Adrenal gland (tissue), 12 donors: ENCODE data around the gene DEFB132. TPM values are rescaled to one million over a fixed set of nuclear protein-coding genes. Genes with fewer than 3 reads are reported as not detected.
"Not testable (repeated sequence)": the region's sequence is repeated elsewhere in the genome, so short reads cannot be mapped to it uniquely, and the experiment has no call there.

Experiments
- DNase-seq, 7 donors: peaks; one replicate each; pipeline ENCODE4 v3.0.0-alpha.2; 2019 to 2020
- H3K27ac ChIP-seq, 5 donors: fragments of 200-600 bp; sonication (generic) in 4 of 5; 1 replicate in 3 of 5; 2 replicates in 2 of 5; pipeline versions ENCODE4 v1.5.1 to v1.8.0; 2016 to 2020; ENCODE audit warnings: mild to moderate bottlenecking in 1 of 5
- H3K27me3 ChIP-seq: fragments of 200-600 bp; 2 replicates; pipeline ENCODE4 v1.8.0; 2021
- H3K36me3 ChIP-seq, 2 donors: fragments of 200-600 bp; replicated peaks in 1 of 2; 1 replicate in 1 of 2; 2 replicates in 1 of 2; pipeline versions ENCODE4 v1.5.1 to v1.8.0; 2018 to 2022
- H3K4me1 ChIP-seq, 2 donors: fragments of 200-600 bp; replicated peaks in 1 of 2; 1 replicate in 1 of 2; 2 replicates in 1 of 2; pipeline versions ENCODE4 v1.5.1 to v1.8.0; 2018 to 2021
- H3K4me3 ChIP-seq, 4 donors: fragments of 200-600 bp; sonication (generic) in 3 of 4; one replicate each; pipeline ENCODE4 v1.5.1; 2016 to 2018
- H3K9me3 ChIP-seq, 3 donors: fragments of 200-600 bp; sonication (generic) in 1 of 3; replicated peaks in 1 of 3; 1 replicate in 2 of 3; 2 replicates in 1 of 3; pipeline versions ENCODE4 v1.5.1 to v1.8.0; 2016 to 2021
- CTCF ChIP-seq, 6 experiments: fragments of 450-650 bp in 4 of 6; fragments of 200-600 bp in 2 of 6; sonication (generic) in 1 of 6; IDR thresholded peaks; 1 replicate in 5 of 6; 2 replicates in 1 of 6; pipeline versions ENCODE4 v1.5.1 to v1.8.0; 2016 to 2021; ENCODE audit warnings: antibody characterized with exemption in 6 of 6, mild to moderate bottlenecking in 2 of 6, moderate library complexity in 1 of 6
- POLR2A ChIP-seq, 2 donors: fragments of 450-650 bp; IDR thresholded peaks; one replicate each; pipeline ENCODE4 v1.6.1; 2017; ENCODE audit warnings: antibody characterized with exemption in 2 of 2, mild to moderate bottlenecking in 2 of 2, moderate library complexity in 1 of 2
- WGBS, 4 donors: extraction: QIAGEN DNeasy Blood & Tissue Kit in 2 of 4; methylation state at CpG; one replicate each; pipeline versions ENCODE4 v1.1.5 to v1.1.7; 2013 to 2017; 5-methylcytosine and 5-hydroxymethylcytosine counted together
- intact Hi-C, 2 donors: fragments of 100-400 bp; cut with DNase I; formaldehyde crosslinking; loops; one replicate each; pipeline versions ENCODE4 v1.14.1 to v1.15.0; 2022 to 2023
- polyA plus RNA-seq, 3 donors: library from polyadenylated mRNA; stranded (reverse); fragments of 200-250 nt in 2 of 3; fragments of 350-450 nt in 1 of 3; fragmentation: Illumina TruSeq in 1 of 3; extraction: RNeasy Lipid Tissue Mini Kit (QIAGEN cat#74804) in 1 of 3; gene quantifications; one replicate each; pipeline ENCODE4 v1.2.3, GENCODE V29; 2013 to 2014
- total RNA-seq, 9 donors: library from RNA; depleted of rRNA in 4 of 9; stranded (reverse); fragments of >200 nt in 4 of 9; fragments of 120-200 nt in 1 of 9; fragmentation: NEBNext Ultra II Directional in 1 of 9; extraction: Animal tissue kit (Norgen Biotek cat#: 25700) in 1 of 9; gene quantifications; one replicate each; pipeline versions ENCODE4 v1.1.0 to v1.2.4, GENCODE V29; 2013 to 2023
- donor health status: healthy with polysubstance abuse.
- donor health status: Bipolar disorder and iron deficiency.
- donor health status: DM: yes; HTN: yes; CAD: no.
- donor health status: DM: no; HTN: no; CAD: no.
- donor health status: DM: no; HTN: no; CAD: no.
- donor health status: DM: yes; HTN: yes; CAD: no.

Gene DEFB132
- total and polyA plus RNA-seq, 12 donors, result 0.03 TPM; not detected in 11

GRCh38 chr20:221258-221830, 36.2 kb upstream of the DEFB132 start:
- intact Hi-C loops, result no loop called here
- WGBS, 4 donors, result 46 to 59% (median 49%) methylated on average over 1 of the region's 1 CpG
- DNase-seq, result no peak
- Histone ChIP-seq H3K9me3 (no peaks in the 10 kb centered on the region), H3K27me3 (peaks cover 11% of the 10 kb centered on the region), H3K4me1 (no peaks in the 10 kb centered on the region), H3K4me3 (no peak overlapping the region), H3K27ac (no peak overlapping the region), H3K36me3 (no peaks in the 10 kb centered on the region)
- no peak for TF ChIP-seq POLR2A (IDR thresholded peaks at IDR 0.05)
- no peak for TF ChIP-seq CTCF (IDR thresholded peaks at IDR 0.05)

GRCh38 chr20:225879-226278, 31.6 kb upstream of the DEFB132 start:
- 77 to 84% (median 78%) methylated on average over 3 of the region's 3 CpGs for WGBS, 4 donors
- intact Hi-C loops, result not testable (repeated sequence)

GRCh38 chr20:226958-227357, 30.6 kb upstream of the DEFB132 start, which contains the start of gene DEFB129:
Gene DEFB129, plus strand, starts transcription at chr20:227258. Its CDS starts 31 bp downstream, at chr20:227289.
- Histone ChIP-seq H3K9me3 (no peaks in the 10 kb centered on the region), H3K4me1 (no peaks in the 10 kb centered on the region), H3K27ac (no peak within 1 kb of the TSS), H3K36me3 (no peaks in the 10 kb centered on the region), H3K4me3 (no peak within 1 kb of the TSS), H3K27me3 (peaks cover 7% of the 10 kb centered on the region)
- TF ChIP-seq POLR2A (IDR thresholded peaks at IDR 0.05) (no peak), CTCF (IDR thresholded peaks at IDR 0.05) (no peak)
- intact Hi-C loops, result no loop called here
- WGBS, 4 donors, result 72 to 84% (median 79%) methylated on average over 3 of the region's 3 CpGs
- DNase-seq, result no peak

More at GRCh38 chr20:225879-226278, 31.6 kb upstream of the DEFB132 start:
- not testable (repeated sequence) for H3K27me3 ChIP-seq, H3K4me3 ChIP-seq, H3K36me3 ChIP-seq, H3K27ac ChIP-seq, DNase-seq, H3K9me3 ChIP-seq, H3K4me1 ChIP-seq

GRCh38 chr20:227439-228105, 30.0 kb upstream of the DEFB132 start:
- Histone ChIP-seq H3K9me3 (no peaks in the 10 kb centered on the region), H3K27ac (no peak overlapping the region), H3K4me1 (no peaks in the 10 kb centered on the region), H3K4me3 (no peak overlapping the region), H3K36me3 (no peaks in the 10 kb centered on the region), H3K27me3 (peaks cover 7% of the 10 kb centered on the region)
- DNase-seq, result no peak
- no peak for TF ChIP-seq CTCF (IDR thresholded peaks at IDR 0.05)
- TF ChIP-seq POLR2A (IDR thresholded peaks at IDR 0.05), result no peak
- 60 to 74% (median 69%) methylated on average over 3 of the region's 3 CpGs for WGBS, 4 donors
- intact Hi-C loops, result no loop called here

- DNase-seq, result peak in 4 of 7 donors; percentile 16 to 27 (median 22)
- no peak for TF ChIP-seq POLR2A (IDR thresholded peaks at IDR 0.05)
- TF ChIP-seq CTCF (IDR thresholded peaks at IDR 0.05), result peak in 1 of 6 experiments; percentile 5
- WGBS, 4 donors, result 67 to 92% (median 77%) methylated on average over 1 of the region's 1 CpG
These were observed 21.6 kb upstream of the DEFB132 start for GRCh38 chr20:235891-236290.

More at GRCh38 chr20:235891-236290, 21.6 kb upstream of the DEFB132 start:
- no peaks in the 10 kb centered on the region for H3K9me3 ChIP-seq
- no peaks in the 10 kb centered on the region for H3K4me1 ChIP-seq
- H3K4me3 ChIP-seq, result no peak overlapping the region
- H3K27ac ChIP-seq, result no peak overlapping the region
- H3K27me3 ChIP-seq, result no peaks in the 10 kb centered on the region
- H3K36me3 ChIP-seq, result no peaks in the 10 kb centered on the region
- intact Hi-C loops, result no loop called here
